ENCODE data around the gene APOL2. TPM values are rescaled to one million over a fixed set of nuclear protein-coding genes. Genes with fewer than 3 reads are reported as not detected.

APOL2 gene
- total RNA-seq, 1 experiment from 2014 or later, result 9.9 TPM

GRCh38 chr22:36277482-36278291, 38.4 kb upstream of the APOL2 start:
- Histone ChIP-seq H3K9me3 (ENCODE audit: control insufficient read depth in 1 of 2, insufficient read depth in 1 of 2, low read depth in 1 of 2, low read length in 2 of 2) (no peaks in the 10 kb centered on the region), H2AFZ (ENCODE audit: low read depth, low read length, poor library complexity, severe bottlenecking) (no peak overlapping the region), H3K9ac (ENCODE audit: low read length) (no peak overlapping the region), H3K36me3 (ENCODE audit: control insufficient read depth in 1 of 2, insufficient read depth in 2 of 2, low read length in 2 of 2) (peaks cover 10 to 11% of the 10 kb centered on the region in 2 experiments; a peak in 3 of 4 replicates), H3K79me2 (ENCODE audit: insufficient read depth, low read length) (no peaks in the 10 kb centered on the region), H3K4me1 (ENCODE audit: control insufficient read depth in 1 of 2, insufficient read depth in 2 of 2, low read length in 2 of 2) (peaks cover 0 to 8% of the 10 kb centered on the region in 2 experiments; a peak in 2 of 4 replicates), H3K9me2 (ENCODE audit: insufficient read depth) (no peaks in the 10 kb centered on the region), H3K27me3 (ENCODE audit: insufficient read depth, low read length) (no peaks in the 10 kb centered on the region; the same call in 1 of the 2 replicates), H4K20me1 (ENCODE audit: insufficient read depth) (no peaks in the 10 kb centered on the region), H3K4me2 (ENCODE audit: low read length) (no peak overlapping the region), H3K27ac (ENCODE audit: low read depth, low read length) (no peak overlapping the region), H3K4me3 (replicated peaks in 1 of 2; ENCODE audit: low read depth in 1 of 2, low read length in 2 of 2) (no peak overlapping the region)
- ChIA-PET POLR2A (no interaction called here), RAD21 (ENCODE audit: low non-redundant PET in 1 of 2, low total read pairs in 2 of 2, uncharacterized antibody in 2 of 2, unreplicated experiment in 2 of 2) (no interaction called here), CTCF (interaction anchor here (0.8 to 2.2 kb wide), 7 partner anchors 8 to 133 kb away, joined by 3 to 9 read pairs (median 6); partner anchors contain the start of gene APOL2)
- DNase-seq (ENCODE audit: low read depth, low spot score), result peak; percentile 40
- TF ChIP-seq SIN3A (IDR thresholded peaks at IDR 0.05; ENCODE audit: low read depth) (no peak), SP1 (IDR thresholded peaks at IDR 0.05; ENCODE audit: low read depth) (no peak), ZBTB33 (IDR thresholded peaks at IDR 0.05; ENCODE audit: extremely low read depth, insufficient replicate concordance, low read length) (no peak), CTCF (IDR thresholded peaks at IDR 0.05 in 2 of 3, conservative IDR thresholded peaks at IDR 0.05 in 1 of 3; ENCODE audit: borderline replicate concordance in 1 of 3, insufficient read depth in 1 of 3, low read depth in 2 of 3, low read length in 2 of 3) (peak; percentile 47 to 81 (median 69); a peak in 5 of 6 replicates), ZFX (IDR thresholded peaks at IDR 0.05) (no peak), RAD21 (IDR thresholded peaks at IDR 0.05; ENCODE audit: low read depth) (peak; percentile 48)
- ATAC-seq, result peak; percentile 93
- intact Hi-C loops (cut with micrococcal nuclease), result loop anchor here (5.0 kb wide), 2 partner anchors 80 to 130 kb away; no protein-coding TSS in a partner anchor
- no TSS peak for BruUV-seq (replicated peaks)

Data from HCT116 (cell line).